BJ (cell line): ENCODE results near the gene TTC27. TPM values are rescaled to one million over a fixed set of nuclear protein-coding genes. Genes with fewer than 3 reads are reported as not detected.

ENCODE experiments used
- CTCF ChIA-PET: fragments of 350-600 bp; formaldehyde crosslinking; extraction: SDS; loops from one replicate; lab custom pipeline; 2021; ENCODE audit warnings: antibody characterized with exemption, inconsistent platforms; lab: Yijun Ruan, JAX
- POLR2A ChIA-PET: fragments of 300-600 bp; sonication (Branson Sonifier 250); formaldehyde crosslinking; extraction: SDS; loops from one replicate; lab custom pipeline; 2021; ENCODE audit warnings: antibody characterized with exemption; lab: Charles Lee
- DNase-seq: peaks from one replicate; pipeline ENCODE4 v3.0.0-alpha.2; 2011; ENCODE audit warnings: low read depth
- H3K27me3 ChIP-seq: 2 replicates; pipeline ENCODE4 v1.6.0; 2011; ENCODE audit warnings: low read length; ENCODE audit not compliant: control insufficient read depth, insufficient read depth
- H3K36me3 ChIP-seq: 2 replicates; pipeline ENCODE4 v1.5.1; 2011; ENCODE audit warnings: low read length; ENCODE audit not compliant: control insufficient read depth, insufficient read depth
- H3K4me3 ChIP-seq: 2 replicates; pipeline ENCODE4 v1.5.1; 2011; ENCODE audit warnings: low read depth, mild to moderate bottlenecking, control low read depth, low read length
- polyA plus RNA-seq: library from polyadenylated mRNA; depleted of rRNA; stranded (reverse); fragments of >200 nt; gene quantifications from 2 replicates; pipeline ENCODE4 v1.2.3, GENCODE V29; 2011
- TF ChIP-seq, protein P1 (sequence below): IDR thresholded peaks from 2 replicates; pipeline ENCODE4 v1.5.1; 2011; ENCODE audit warnings: low read depth, mild to moderate bottlenecking, control low read depth, inconsistent platforms, low read length, moderate library complexity; ENCODE audit not compliant: insufficient read depth

The TTC27 gene
- polyA plus RNA-seq, 1 experiment: 10.4 TPM

DNA sequence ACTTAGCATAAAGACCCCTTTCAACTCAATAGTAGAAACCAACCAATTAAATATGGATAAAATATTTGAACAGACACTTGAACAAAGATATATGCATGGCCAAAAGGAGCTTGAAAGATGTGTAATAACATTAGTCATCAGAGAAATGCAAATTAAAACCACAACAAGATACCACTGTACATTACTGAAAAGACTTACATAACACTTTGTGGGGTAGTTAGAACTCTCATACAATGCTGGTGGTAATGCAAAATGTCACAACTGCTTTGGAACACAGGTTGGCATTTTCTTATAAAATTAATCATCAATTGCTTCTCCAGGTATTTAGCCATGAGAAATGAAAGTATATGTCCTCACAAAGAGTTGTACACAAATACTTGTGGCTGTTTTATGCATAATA, 60.7 kb downstream of the TTC27 start:
- ChIA-PET POLR2A (no interaction called here), CTCF (no interaction called here)
- H3K4me3 ChIP-seq: no peak overlapping the region
- no peak for DNase-seq
- no peaks in the 10 kb centered on the region for H3K36me3 ChIP-seq
- no peaks in the 10 kb centered on the region for H3K27me3 ChIP-seq
- TF ChIP-seq, protein P1, sequence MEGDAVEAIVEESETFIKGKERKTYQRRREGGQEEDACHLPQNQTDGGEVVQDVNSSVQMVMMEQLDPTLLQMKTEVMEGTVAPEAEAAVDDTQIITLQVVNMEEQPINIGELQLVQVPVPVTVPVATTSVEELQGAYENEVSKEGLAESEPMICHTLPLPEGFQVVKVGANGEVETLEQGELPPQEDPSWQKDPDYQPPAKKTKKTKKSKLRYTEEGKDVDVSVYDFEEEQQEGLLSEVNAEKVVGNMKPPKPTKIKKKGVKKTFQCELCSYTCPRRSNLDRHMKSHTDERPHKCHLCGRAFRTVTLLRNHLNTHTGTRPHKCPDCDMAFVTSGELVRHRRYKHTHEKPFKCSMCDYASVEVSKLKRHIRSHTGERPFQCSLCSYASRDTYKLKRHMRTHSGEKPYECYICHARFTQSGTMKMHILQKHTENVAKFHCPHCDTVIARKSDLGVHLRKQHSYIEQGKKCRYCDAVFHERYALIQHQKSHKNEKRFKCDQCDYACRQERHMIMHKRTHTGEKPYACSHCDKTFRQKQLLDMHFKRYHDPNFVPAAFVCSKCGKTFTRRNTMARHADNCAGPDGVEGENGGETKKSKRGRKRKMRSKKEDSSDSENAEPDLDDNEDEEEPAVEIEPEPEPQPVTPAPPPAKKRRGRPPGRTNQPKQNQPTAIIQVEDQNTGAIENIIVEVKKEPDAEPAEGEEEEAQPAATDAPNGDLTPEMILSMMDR: no peak

DNA sequence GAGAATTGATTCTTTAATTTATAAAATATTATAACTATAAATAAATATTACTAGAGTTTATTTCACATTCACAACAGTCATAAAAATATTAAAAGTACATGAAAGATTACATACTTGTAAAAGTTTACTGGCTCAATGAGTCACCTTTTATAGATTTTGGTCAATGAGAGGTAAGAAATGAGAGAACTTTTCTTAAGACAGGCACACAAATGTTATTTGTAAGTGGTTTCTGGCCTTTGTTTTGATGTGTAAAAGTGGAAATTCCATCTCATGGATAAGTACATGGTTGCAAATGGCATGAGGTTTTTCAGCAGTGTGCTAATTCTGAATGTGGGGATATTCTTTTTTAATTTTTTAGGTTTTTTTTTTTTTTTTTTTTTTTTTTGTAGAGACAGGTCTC, 63.8 kb downstream of the TTC27 start:
- Histone ChIP-seq H3K27me3 (no peaks in the 10 kb centered on the region), H3K4me3 (no peak overlapping the region), H3K36me3 (no peaks in the 10 kb centered on the region)
- no peak for DNase-seq
- TF ChIP-seq, protein P1: no peak
- CTCF ChIA-PET: no interaction called here
- POLR2A ChIA-PET: no interaction called here

DNA sequence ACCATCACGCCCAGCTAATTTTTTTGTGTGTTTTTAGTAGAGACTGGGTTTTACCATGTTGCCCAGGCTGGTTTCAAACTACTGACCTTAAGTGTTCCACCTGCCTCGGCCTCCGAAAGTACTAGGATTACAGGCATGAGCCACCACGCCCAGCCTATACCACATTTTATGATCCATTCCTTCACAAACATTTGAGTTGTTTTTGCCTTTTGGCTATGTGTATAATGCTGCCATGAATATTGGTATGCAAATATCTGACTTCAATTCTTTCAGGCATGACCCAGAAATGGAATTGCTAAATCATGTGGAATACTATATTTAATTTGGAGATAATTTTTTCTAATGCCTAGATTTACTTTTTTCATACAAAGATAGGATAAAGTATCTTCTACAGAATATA, 68.6 kb downstream of the TTC27 start:
- CTCF ChIA-PET: no interaction called here
- DNase-seq: no peak

DNA sequence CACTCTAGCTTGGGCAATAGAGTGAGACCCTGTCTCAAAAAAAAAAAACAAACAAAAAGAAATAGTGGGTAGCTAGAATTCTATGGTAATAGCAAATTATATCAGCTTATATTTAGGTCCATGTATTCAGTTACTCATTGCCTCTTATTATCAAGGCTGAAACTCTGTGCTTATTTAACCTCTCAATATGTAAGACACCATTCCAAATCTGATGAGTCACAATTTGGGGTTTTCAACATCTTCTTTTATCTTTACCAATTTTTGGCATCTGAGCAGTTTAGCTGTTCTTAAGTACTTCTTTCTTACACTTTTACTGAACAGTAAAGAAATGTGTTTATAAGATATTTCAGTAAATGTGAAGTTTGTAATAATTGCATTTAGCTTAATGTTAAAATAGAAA, 69.3 kb downstream of the TTC27 start:
- Histone ChIP-seq H3K27me3 (no peaks in the 10 kb centered on the region), H3K36me3 (no peaks in the 10 kb centered on the region), H3K4me3 (no peak overlapping the region)
- POLR2A ChIA-PET: interaction anchor here (0.6 kb wide), 1 partner anchor 26 kb away, joined by 3 read pairs; no protein-coding TSS in a partner anchor
- TF ChIP-seq, protein P1: no peak
- CTCF ChIA-PET: no interaction called here
- DNase-seq: peak; percentile 53

More for the DNA sequence above, 68.6 kb downstream of the TTC27 start:
- Histone ChIP-seq H3K27me3 (no peaks in the 10 kb centered on the region), H3K4me3 (no peak overlapping the region), H3K36me3 (no peaks in the 10 kb centered on the region)
- POLR2A ChIA-PET: no interaction called here
- TF ChIP-seq, protein P1: no peak

DNA sequence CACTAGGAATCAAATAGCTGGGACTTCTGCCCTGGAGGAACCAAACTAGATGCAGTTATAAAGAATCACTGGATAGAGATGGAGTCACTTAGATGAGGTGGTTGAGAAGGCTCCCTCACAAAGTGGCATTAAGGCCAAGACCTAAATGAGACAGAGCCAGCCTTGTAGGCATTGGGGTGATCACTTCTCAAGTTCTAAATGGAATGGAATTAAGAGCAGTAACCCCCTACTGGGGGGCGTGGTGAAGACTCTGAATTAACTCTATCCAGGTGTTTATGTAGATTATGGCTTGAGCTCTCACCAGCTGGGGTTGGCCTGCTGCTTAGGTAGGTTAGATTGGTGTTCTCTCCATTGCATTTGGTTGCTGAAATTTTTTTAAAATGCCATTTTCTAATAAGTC, 71.3 kb downstream of the TTC27 start:
- POLR2A ChIA-PET: no interaction called here

More for the DNA sequence above, 71.3 kb downstream of the TTC27 start:
- CTCF ChIA-PET: interaction anchor here (0.6 to 0.8 kb wide), 2 partner anchors 37 to 99 kb away, joined by 3 read pairs; no protein-coding TSS in a partner anchor
- Histone ChIP-seq H3K36me3 (no peaks in the 10 kb centered on the region), H3K4me3 (no peak overlapping the region), H3K27me3 (no peaks in the 10 kb centered on the region)
- TF ChIP-seq, protein P1: no peak
- no peak for DNase-seq
